GM23338 (cell line): ENCODE results near the gene TGIF1. TPM values are rescaled to one million over a fixed set of nuclear protein-coding genes. Genes with fewer than 3 reads are reported as not detected.

Experiments
- ATAC-seq: fragments of 200-7000 bp; cut with Tn5 transposase; 3 replicates; pipeline ENCODE4 v1.9.1; 2020
- DNase-seq: peaks from one replicate; pipeline ENCODE4 v3.0.0-alpha.2; 2015; ENCODE audit warnings: low spot score
- H2AFZ ChIP-seq: fragments of 200-600 bp; sonication (generic); 2 replicates; pipeline ENCODE4 v1.8.0; 2016; ENCODE audit warnings: antibody characterized with exemption, mild to moderate bottlenecking, moderate library complexity
- H3F3A ChIP-seq: fragments of 200-600 bp; sonication (generic); replicated peaks from 2 replicates; pipeline ENCODE4 v1.8.0; 2017; ENCODE audit warnings: antibody characterized with exemption, mixed run types, low read depth
- H3K27ac ChIP-seq: fragments of 200-600 bp; sonication (generic); 2 replicates; pipeline ENCODE4 v1.6.1; 2016; ENCODE audit warnings: low read depth
- H3K27me3 ChIP-seq: fragments of 200-600 bp; sonication (generic); 2 replicates; pipeline ENCODE4 v1.8.0; 2016; ENCODE audit warnings: mild to moderate bottlenecking, mixed run types, moderate library complexity; ENCODE audit not compliant: insufficient read depth
- H3K36me3 ChIP-seq: fragments of 200-600 bp; sonication (generic); 2 replicates; pipeline ENCODE4 v1.8.0; 2016; ENCODE audit warnings: mild to moderate bottlenecking; ENCODE audit not compliant: insufficient read depth
- H3K4me1 ChIP-seq: fragments of 200-600 bp; sonication (generic); 2 replicates; pipeline ENCODE4 v1.8.0; 2016; ENCODE audit warnings: mild to moderate bottlenecking, moderate library complexity; ENCODE audit not compliant: insufficient read depth
- H3K4me2 ChIP-seq: fragments of 200-600 bp; sonication (generic); 2 replicates; pipeline ENCODE4 v1.7.1; 2017; ENCODE audit warnings: mixed run types
- H3K4me3 ChIP-seq: fragments of 200-600 bp; sonication (generic); 2 replicates; pipeline ENCODE4 v1.6.1; 2016; ENCODE audit warnings: mixed run types
- H3K79me2 ChIP-seq: fragments of 200-600 bp; sonication (generic); replicated peaks from 2 replicates; pipeline ENCODE4 v1.8.0; 2017; ENCODE audit warnings: mild to moderate bottlenecking; ENCODE audit not compliant: insufficient read depth
- H3K9me2 ChIP-seq: fragments of 200-600 bp; sonication (generic); 2 replicates; pipeline ENCODE4 v1.8.0; 2017; ENCODE audit not compliant: insufficient read depth
- H4K20me1 ChIP-seq: fragments of 200-600 bp; sonication (generic); replicated peaks from 2 replicates; pipeline ENCODE4 v1.8.0; 2017; ENCODE audit warnings: mild to moderate bottlenecking; ENCODE audit not compliant: insufficient read depth
- H3K27ac Mint-ChIP-seq: 2 replicates; pipeline ENCODE4 v1.8.0; 2020; ENCODE audit warnings: inconsistent platforms, mild to moderate bottlenecking, moderate library complexity, mixed read lengths
- H3K27me3 Mint-ChIP-seq: 3 replicates; pipeline ENCODE4 v1.8.0; 2022; ENCODE audit warnings: low read depth, mild to moderate bottlenecking, moderate library complexity, mixed read lengths, inconsistent platforms; ENCODE audit not compliant: insufficient read depth, poor library complexity
- H3K36me3 Mint-ChIP-seq: 3 replicates; pipeline ENCODE4 v1.8.0; 2021; ENCODE audit warnings: low read depth, mild to moderate bottlenecking, inconsistent platforms, moderate library complexity, mixed read lengths
- H3K4me1 Mint-ChIP-seq: 3 replicates; pipeline ENCODE4 v1.8.0; 2020; ENCODE audit warnings: mild to moderate bottlenecking, inconsistent platforms, mixed read lengths
- H3K4me3 Mint-ChIP-seq: 3 replicates; pipeline ENCODE4 v1.8.0; 2021; ENCODE audit warnings: moderate library complexity, mild to moderate bottlenecking, inconsistent platforms, mixed read lengths
- H3K9me3 Mint-ChIP-seq: 3 replicates; pipeline ENCODE4 v1.8.0; 2020; ENCODE audit warnings: moderate library complexity, mild to moderate bottlenecking, inconsistent platforms, mixed read lengths
- CREB1 ChIP-seq: fragments of 250-450 bp; sonication (Bioruptor Pico); IDR thresholded peaks from 2 replicates; pipeline ENCODE4 v1.5.0; 2020; ENCODE audit warnings: low read depth, mild to moderate bottlenecking, moderate library complexity
- EZH2 ChIP-seq: fragments of 200-600 bp; sonication (generic); IDR thresholded peaks from one replicate; pipeline ENCODE4 v1.8.0; 2017; ENCODE audit warnings: antibody characterized with exemption, mild to moderate bottlenecking, low read depth; ENCODE audit not compliant: unreplicated experiment
- EZH2phosphoT487 ChIP-seq: fragments of 200-600 bp; sonication (generic); IDR thresholded peaks from one replicate; pipeline ENCODE4 v1.8.1; 2018; ENCODE audit warnings: antibody characterized with exemption; ENCODE audit not compliant: unreplicated experiment
- JUNB ChIP-seq: IDR thresholded peaks from one replicate; pipeline ENCODE4 v1.6.1; 2016; ENCODE audit warnings: antibody characterized with exemption; ENCODE audit not compliant: unreplicated experiment
- NANOG ChIP-seq: IDR thresholded peaks from 2 replicates; pipeline ENCODE4 v1.6.1; 2016; ENCODE audit warnings: antibody characterized with exemption, borderline replicate concordance
- POLR2AphosphoS5 ChIP-seq: IDR thresholded peaks from 2 replicates; pipeline ENCODE4 v1.6.1; 2016; ENCODE audit warnings: antibody characterized with exemption, low read depth
- REST ChIP-seq: IDR thresholded peaks from one replicate; pipeline ENCODE4 v1.6.1; 2018; ENCODE audit warnings: antibody characterized with exemption; ENCODE audit not compliant: unreplicated experiment
- STAT1 ChIP-seq: IDR thresholded peaks from one replicate; pipeline ENCODE4 v1.6.1; 2016; ENCODE audit warnings: antibody characterized with exemption; ENCODE audit not compliant: unreplicated experiment
- ZNF114 ChIP-seq: fragments of 250-450 bp; sonication (Bioruptor Pico); IDR thresholded peaks from 2 replicates; pipeline ENCODE4 v1.5.0; 2020; ENCODE audit warnings: mild to moderate bottlenecking, moderate library complexity
- ZNF331 ChIP-seq: fragments of 250-450 bp; sonication (Bioruptor Pico); IDR thresholded peaks from 2 replicates; pipeline ENCODE4 v1.5.0; 2020; ENCODE audit warnings: low read depth, mild to moderate bottlenecking, moderate library complexity
- ZNF462 ChIP-seq: fragments of 250-450 bp; sonication (Bioruptor Pico); IDR thresholded peaks from 2 replicates; pipeline ENCODE4 v1.5.0; 2020; ENCODE audit warnings: mild to moderate bottlenecking, moderate library complexity
- polyA plus RNA-seq: library from polyadenylated mRNA; unstranded; fragments of >200 nt; fragmentation: Nextera tagmentation; extraction: Ambion mirVana; gene quantifications from 2 replicates; pipeline ENCODE4 v1.2.1, GENCODE V29; 2016
- total RNA-seq: library from RNA; depleted of rRNA; stranded (reverse); fragments of >200 nt; shearing (Covaris generic); gene quantifications from 2 replicates; pipeline ENCODE4 v1.2.3, GENCODE V29; 2014
- TF ChIP-seq, protein P1 (sequence below), 2 experiments: fragments of 200-600 bp in 1 of 2; sonication (generic) in 1 of 2; conservative IDR thresholded peaks; 2 replicates each; pipeline versions ENCODE4 v1.5.1 to v1.6.1; 2016 to 2017; ENCODE audit warnings: antibody characterized with exemption in 2 of 2, low read depth in 2 of 2, mild to moderate bottlenecking in 2 of 2, moderate library complexity in 1 of 2

Gene TGIF1
- total and polyA plus RNA-seq, 2 experiments from 2014 or later = 294 to 316 TPM

DNA sequence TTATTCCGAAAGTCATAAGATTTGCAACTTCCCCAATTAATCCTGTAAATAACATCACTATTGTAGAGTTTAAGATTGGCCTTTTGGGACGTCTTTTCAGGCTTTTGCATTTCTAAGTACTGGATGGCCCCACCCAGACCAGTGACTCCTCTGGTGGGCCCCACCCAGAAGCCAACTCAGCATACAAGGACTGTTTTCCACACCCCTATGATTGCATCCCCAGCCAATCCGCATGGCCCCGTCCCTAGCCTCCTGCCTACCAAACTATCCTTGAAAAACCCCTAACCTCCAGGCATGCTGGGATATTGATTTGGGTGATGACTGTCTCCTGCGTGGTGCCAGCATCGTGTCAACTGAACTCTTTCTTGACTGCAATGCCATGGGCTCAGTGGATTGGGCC, 24.5 kb upstream of the TGIF1 start:
- peaks cover 8% of the 10 kb centered on the region; the same call in 1 of the 2 replicates for H3K4me1 ChIP-seq
- no peaks in the 10 kb centered on the region for H3K79me2 ChIP-seq
- H3K4me3 ChIP-seq = no peak overlapping the region
- no peaks in the 10 kb centered on the region for H3K36me3 ChIP-seq
- TF ChIP-seq EZH2phosphoT487 (no peak), POLR2AphosphoS5 (no peak), ZNF331 (CRISPR knock-in tag) (no peak), REST (no peak), CREB1 (CRISPR knock-in tag) (no peak), NANOG (no peak), JUNB (no peak), ZNF114 (no peak), EZH2 (no peak), ZNF462 (CRISPR knock-in tag) (no peak), STAT1 (no peak)
- TF ChIP-seq, protein P1, sequence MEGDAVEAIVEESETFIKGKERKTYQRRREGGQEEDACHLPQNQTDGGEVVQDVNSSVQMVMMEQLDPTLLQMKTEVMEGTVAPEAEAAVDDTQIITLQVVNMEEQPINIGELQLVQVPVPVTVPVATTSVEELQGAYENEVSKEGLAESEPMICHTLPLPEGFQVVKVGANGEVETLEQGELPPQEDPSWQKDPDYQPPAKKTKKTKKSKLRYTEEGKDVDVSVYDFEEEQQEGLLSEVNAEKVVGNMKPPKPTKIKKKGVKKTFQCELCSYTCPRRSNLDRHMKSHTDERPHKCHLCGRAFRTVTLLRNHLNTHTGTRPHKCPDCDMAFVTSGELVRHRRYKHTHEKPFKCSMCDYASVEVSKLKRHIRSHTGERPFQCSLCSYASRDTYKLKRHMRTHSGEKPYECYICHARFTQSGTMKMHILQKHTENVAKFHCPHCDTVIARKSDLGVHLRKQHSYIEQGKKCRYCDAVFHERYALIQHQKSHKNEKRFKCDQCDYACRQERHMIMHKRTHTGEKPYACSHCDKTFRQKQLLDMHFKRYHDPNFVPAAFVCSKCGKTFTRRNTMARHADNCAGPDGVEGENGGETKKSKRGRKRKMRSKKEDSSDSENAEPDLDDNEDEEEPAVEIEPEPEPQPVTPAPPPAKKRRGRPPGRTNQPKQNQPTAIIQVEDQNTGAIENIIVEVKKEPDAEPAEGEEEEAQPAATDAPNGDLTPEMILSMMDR (conservative IDR thresholded peaks at IDR 0.05; ENCODE audit: low read depth in 2 of 2) = no peak
- H3K27me3 Mint-ChIP-seq = peaks cover 5% of the 10 kb centered on the region
- H3K27ac ChIP-seq = no peak overlapping the region
- H3K27ac Mint-ChIP-seq = no peak overlapping the region
- H3K4me2 ChIP-seq = no peak overlapping the region
- H3K36me3 Mint-ChIP-seq = no peaks in the 10 kb centered on the region
- H4K20me1 ChIP-seq = no peaks in the 10 kb centered on the region
- no peaks in the 10 kb centered on the region for H3F3A ChIP-seq
- H3K9me2 ChIP-seq = no peaks in the 10 kb centered on the region
- no peaks in the 10 kb centered on the region for H3K9me3 Mint-ChIP-seq
- DNase-seq (no peak), ATAC-seq (no peak)
- H3K4me3 Mint-ChIP-seq = no peak overlapping the region
- H3K4me1 Mint-ChIP-seq = peaks cover 2% of the 10 kb centered on the region; the same call in 1 of the 3 replicates
- H3K27me3 ChIP-seq = no peaks in the 10 kb centered on the region
- peak overlapping the region; percentile 80 for H2AFZ ChIP-seq
